Measurements from ENCODE around the gene MIF4GD.

DNA sequence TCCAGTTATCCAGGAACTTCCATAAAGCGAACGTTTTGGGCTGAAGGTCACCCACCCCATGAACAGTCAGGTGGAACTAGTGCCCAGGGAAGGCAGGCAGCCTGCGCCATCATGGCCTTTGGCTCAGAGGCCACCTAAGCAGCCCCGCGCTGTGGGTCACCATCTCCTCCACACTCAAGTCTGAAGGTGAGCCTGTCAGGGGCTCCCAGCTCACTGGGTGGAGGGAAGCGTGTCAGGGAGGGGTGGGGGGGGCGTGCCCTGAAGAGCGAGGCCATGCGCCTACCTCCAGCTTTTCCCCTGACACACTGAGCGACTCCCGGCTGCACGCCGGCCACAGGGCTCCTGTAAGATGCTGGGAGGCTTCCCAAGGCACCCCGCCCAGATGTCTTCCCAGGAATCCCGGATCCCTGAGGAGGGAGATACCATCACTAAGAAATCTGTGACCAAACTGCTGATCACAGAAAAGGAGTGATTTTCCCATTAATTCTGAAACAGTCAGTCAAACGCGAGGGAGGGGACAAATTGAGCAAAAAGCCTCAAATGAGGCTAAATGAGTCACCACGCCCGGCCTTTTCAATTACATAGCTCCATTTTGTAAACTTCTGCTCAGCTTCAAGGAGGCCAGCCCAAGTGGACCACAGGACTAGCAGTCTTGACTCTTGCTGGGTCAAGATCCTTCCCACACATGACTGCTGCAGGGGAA is 44.7 kb upstream of the MIF4GD start:
- TF ChIP-seq, protein P1, sequence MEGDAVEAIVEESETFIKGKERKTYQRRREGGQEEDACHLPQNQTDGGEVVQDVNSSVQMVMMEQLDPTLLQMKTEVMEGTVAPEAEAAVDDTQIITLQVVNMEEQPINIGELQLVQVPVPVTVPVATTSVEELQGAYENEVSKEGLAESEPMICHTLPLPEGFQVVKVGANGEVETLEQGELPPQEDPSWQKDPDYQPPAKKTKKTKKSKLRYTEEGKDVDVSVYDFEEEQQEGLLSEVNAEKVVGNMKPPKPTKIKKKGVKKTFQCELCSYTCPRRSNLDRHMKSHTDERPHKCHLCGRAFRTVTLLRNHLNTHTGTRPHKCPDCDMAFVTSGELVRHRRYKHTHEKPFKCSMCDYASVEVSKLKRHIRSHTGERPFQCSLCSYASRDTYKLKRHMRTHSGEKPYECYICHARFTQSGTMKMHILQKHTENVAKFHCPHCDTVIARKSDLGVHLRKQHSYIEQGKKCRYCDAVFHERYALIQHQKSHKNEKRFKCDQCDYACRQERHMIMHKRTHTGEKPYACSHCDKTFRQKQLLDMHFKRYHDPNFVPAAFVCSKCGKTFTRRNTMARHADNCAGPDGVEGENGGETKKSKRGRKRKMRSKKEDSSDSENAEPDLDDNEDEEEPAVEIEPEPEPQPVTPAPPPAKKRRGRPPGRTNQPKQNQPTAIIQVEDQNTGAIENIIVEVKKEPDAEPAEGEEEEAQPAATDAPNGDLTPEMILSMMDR (IDR thresholded peaks at IDR 0.05; ENCODE audit: borderline replicate concordance, extremely low read depth, low read length, poor library complexity, severe bottlenecking), result no peak
- no peak for TF ChIP-seq EZH2 (IDR thresholded peaks at IDR 0.05; ENCODE audit: borderline replicate concordance, low read depth, low read length, severe bottlenecking)
